Adipose tissue (tissue), 3 donors: Measurements from ENCODE around the gene BMP6. TPM values are rescaled to one million over a fixed set of nuclear protein-coding genes. Genes with fewer than 3 reads are reported as not detected.

ENCODE experiments used
- H3K27ac ChIP-seq: one replicate; pipeline ENCODE4 v1.5.1; 2013; ENCODE audit warnings: low read depth, low read length
- WGBS, 3 donors: extraction: QIAGEN DNeasy Blood & Tissue Kit; methylation state at CpG; one replicate each; pipeline ENCODE4 v1.1.7; 2013; 5-methylcytosine and 5-hydroxymethylcytosine counted together
- polyA plus RNA-seq, 3 donors: library from polyadenylated mRNA; stranded (reverse); fragments of 200-250 nt; gene quantifications; one replicate each; pipeline ENCODE4 v1.2.3, GENCODE V29; 2013
- donor health status: healthy with polysubstance abuse.
- donor health status: Bipolar disorder and iron deficiency.
- donor health status: healthy.

BMP6 gene
- polyA plus RNA-seq, 3 donors, result 0.83 to 10.1 (median 3.1) TPM

- H3K27ac ChIP-seq, result no peak overlapping the region
- 59 to 85% (median 84%) methylated on average over 5 of the region's 5 CpGs for WGBS, 3 donors
These were observed 178.9 kb downstream of the BMP6 start for GRCh38 chr6:7904654-7905319.

- H3K27ac ChIP-seq, result no peak overlapping the region
- WGBS, 3 donors, result 74 to 88% (median 84%) methylated on average over 2 of the region's 2 CpGs
These were observed 179.5 kb downstream of the BMP6 start for GRCh38 chr6:7905416-7905815.

GRCh38 chr6:7906741-7907140 is 180.8 kb downstream of the BMP6 start:
- 62 to 87% (median 85%) methylated on average over 4 of the region's 4 CpGs for WGBS, 3 donors

GRCh38 chr6:7907159-7907558 is 181.3 kb downstream of the BMP6 start:
- no peak overlapping the region for H3K27ac ChIP-seq
- 44 to 98% (median 92%) methylated on average over 4 of the region's 4 CpGs for WGBS, 3 donors

More at GRCh38 chr6:7906741-7907140, 180.8 kb downstream of the BMP6 start:
- no peak overlapping the region for H3K27ac ChIP-seq

- WGBS, 3 donors, result 3% methylated on average over 37 to 66 of the region's 66 CpGs
- no peak overlapping the region for H3K27ac ChIP-seq
These were observed 183.7 kb downstream of the BMP6 start for GRCh38 chr6:7909323-7910276.

- WGBS, 3 donors, result 0 to 2% (median 0%) methylated on average over 27 to 57 of the region's 57 CpGs
- no peak overlapping the region for H3K27ac ChIP-seq
These were observed 184.4 kb downstream of the BMP6 start for GRCh38 chr6:7910298-7910653.

GRCh38 chr6:7910654-7911344 is 184.9 kb downstream of the BMP6 start, which contains the start of gene TXNDC5:
TSS of gene TXNDC5 (minus strand) at chr6:7910788. CDS start at chr6:7910776, 12 bp downstream.
- H3K27ac ChIP-seq, result no peak within 1 kb of the TSS
- 2 to 4% (median 3%) methylated on average over 32 to 75 of the region's 75 CpGs for whole genome bisulfite sequencing, 3 donors

- 84 to 89% (median 88%) methylated on average over 11 of the region's 11 CpGs for WGBS, 3 donors
- H3K27ac ChIP-seq, result no peak overlapping the region
These were observed 185.4 kb downstream of the BMP6 start for GRCh38 chr6:7911345-7911725.

- 66 to 83% (median 66%) methylated on average over 6 of the region's 6 CpGs for WGBS, 3 donors
- no peak overlapping the region for H3K27ac ChIP-seq
These were observed 186.1 kb downstream of the BMP6 start for GRCh38 chr6:7912024-7912423.

- H3K27ac ChIP-seq, result no peak overlapping the region
- 67 to 80% (median 79%) methylated on average over 8 of the region's 8 CpGs for WGBS, 3 donors
These were observed 187.0 kb downstream of the BMP6 start for GRCh38 chr6:7912736-7913517.

GRCh38 chr6:7914311-7914710 is 188.4 kb downstream of the BMP6 start:
- H3K27ac ChIP-seq, result no peak overlapping the region
- WGBS, 3 donors, result 61 to 91% (median 88%) methylated on average over 5 of the region's 5 CpGs

GRCh38 chr6:7914991-7915789 is 189.3 kb downstream of the BMP6 start:
- 65 to 87% (median 67%) methylated on average over 11 of the region's 11 CpGs for WGBS, 3 donors
- no peak overlapping the region for H3K27ac ChIP-seq

- WGBS, 3 donors, result 68 to 81% (median 76%) methylated on average over 1 of the region's 1 CpG
- H3K27ac ChIP-seq, result no peak overlapping the region
These were observed 191.1 kb downstream of the BMP6 start for GRCh38 chr6:7916959-7917358.

- no peak overlapping the region for H3K27ac ChIP-seq
- 66 to 91% (median 79%) methylated on average over 5 of the region's 5 CpGs for WGBS, 3 donors
These were observed 191.8 kb downstream of the BMP6 start for GRCh38 chr6:7917729-7918128.

- 93 to 95% (median 94%) methylated on average over 4 of the region's 4 CpGs for WGBS, 3 donors
- H3K27ac ChIP-seq, result no peak overlapping the region
These were observed 192.5 kb downstream of the BMP6 start for GRCh38 chr6:7918403-7918802.

GRCh38 chr6:7919871-7920270 is 194.0 kb downstream of the BMP6 start:
- H3K27ac ChIP-seq, result no peak overlapping the region
- 48 to 80% (median 51%) methylated on average over 8 of the region's 8 CpGs for WGBS, 3 donors

- WGBS, 3 donors, result 78 to 90% (median 81%) methylated on average over 2 of the region's 2 CpGs
- no peak overlapping the region for H3K27ac ChIP-seq
These were observed 194.5 kb downstream of the BMP6 start for GRCh38 chr6:7920425-7920824.
